ENCODE results near the gene PRADC1.
A peak's percentile ranks its signal among the peaks of the same experiment; 100 is the strongest.
"Not testable (repeated sequence)": the region's sequence is repeated elsewhere in the genome, so short reads cannot be mapped to it uniquely, and the experiment has no call there.

PRADC1 gene

DNA sequence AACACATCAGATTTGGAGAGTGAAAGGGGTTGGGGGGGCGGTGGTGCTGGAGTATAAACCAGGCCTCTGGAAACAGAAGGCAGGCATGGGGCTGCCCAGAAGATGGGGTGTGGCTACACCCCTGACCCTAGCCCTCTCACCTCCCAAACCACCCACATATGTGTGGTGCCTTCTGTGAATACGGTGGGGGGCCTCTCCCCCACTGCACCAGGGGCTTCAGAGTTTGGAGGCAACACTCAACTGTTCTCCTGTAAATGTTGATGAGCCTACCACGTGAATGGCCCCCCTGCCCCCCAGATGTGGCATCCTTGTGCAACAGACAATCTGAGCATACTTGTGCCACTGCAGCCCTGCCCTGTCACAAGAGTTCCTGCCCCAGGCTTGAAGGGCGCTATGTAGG, 31.7 kb upstream of the PRADC1 start:
- H3K4me3 ChIP-seq (ENCODE audit: low read length), result no peak overlapping the region
- H3K4me1 ChIP-seq (ENCODE audit: insufficient read depth, low read length), result no peaks in the 10 kb centered on the region; the same call in 1 of the 2 replicates
- peaks cover 8% of the 10 kb centered on the region; the same call in 1 of the 2 replicates for H3K36me3 ChIP-seq (ENCODE audit: insufficient read depth, low read depth, low read length)
- H3K9me3 ChIP-seq (ENCODE audit: insufficient read depth, low read depth, low read length), result no peaks in the 10 kb centered on the region
- H3K27ac ChIP-seq (ENCODE audit: low read length), result no peak overlapping the region
- H3K9ac ChIP-seq (ENCODE audit: low read depth, low read length), result no peak overlapping the region
- peaks cover 33% of the 10 kb centered on the region for H3K27me3 ChIP-seq (ENCODE audit: insufficient read depth, low read length)

DNA sequence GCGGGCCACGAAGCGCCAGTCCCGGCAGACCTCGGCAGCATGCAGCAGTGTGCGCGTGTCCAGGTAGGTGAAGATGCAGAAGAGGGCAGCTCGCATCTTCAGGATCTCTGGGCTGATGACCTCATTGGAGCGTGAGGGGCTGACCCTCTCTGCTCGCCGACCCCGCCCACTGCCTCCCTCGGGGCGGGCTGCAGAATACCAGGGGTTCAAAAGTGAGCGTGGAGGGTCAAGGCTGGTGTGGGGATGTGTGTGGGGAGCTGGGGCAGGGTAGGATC, 31.2 kb upstream of the PRADC1 start:
- Histone ChIP-seq H3K9me3 (ENCODE audit: insufficient read depth, low read depth, low read length) (no peaks in the 10 kb centered on the region), H3K9ac (ENCODE audit: low read depth, low read length) (no peak overlapping the region), H3K27me3 (ENCODE audit: insufficient read depth, low read length) (peaks cover 27% of the 10 kb centered on the region), H3K4me1 (ENCODE audit: insufficient read depth, low read length) (no peaks in the 10 kb centered on the region; the same call in 1 of the 2 replicates), H3K4me3 (ENCODE audit: low read length) (no peak overlapping the region), H3K27ac (ENCODE audit: low read length) (no peak overlapping the region), H3K36me3 (ENCODE audit: insufficient read depth, low read depth, low read length) (peaks cover 12% of the 10 kb centered on the region; the same call in 1 of the 2 replicates)

DNA sequence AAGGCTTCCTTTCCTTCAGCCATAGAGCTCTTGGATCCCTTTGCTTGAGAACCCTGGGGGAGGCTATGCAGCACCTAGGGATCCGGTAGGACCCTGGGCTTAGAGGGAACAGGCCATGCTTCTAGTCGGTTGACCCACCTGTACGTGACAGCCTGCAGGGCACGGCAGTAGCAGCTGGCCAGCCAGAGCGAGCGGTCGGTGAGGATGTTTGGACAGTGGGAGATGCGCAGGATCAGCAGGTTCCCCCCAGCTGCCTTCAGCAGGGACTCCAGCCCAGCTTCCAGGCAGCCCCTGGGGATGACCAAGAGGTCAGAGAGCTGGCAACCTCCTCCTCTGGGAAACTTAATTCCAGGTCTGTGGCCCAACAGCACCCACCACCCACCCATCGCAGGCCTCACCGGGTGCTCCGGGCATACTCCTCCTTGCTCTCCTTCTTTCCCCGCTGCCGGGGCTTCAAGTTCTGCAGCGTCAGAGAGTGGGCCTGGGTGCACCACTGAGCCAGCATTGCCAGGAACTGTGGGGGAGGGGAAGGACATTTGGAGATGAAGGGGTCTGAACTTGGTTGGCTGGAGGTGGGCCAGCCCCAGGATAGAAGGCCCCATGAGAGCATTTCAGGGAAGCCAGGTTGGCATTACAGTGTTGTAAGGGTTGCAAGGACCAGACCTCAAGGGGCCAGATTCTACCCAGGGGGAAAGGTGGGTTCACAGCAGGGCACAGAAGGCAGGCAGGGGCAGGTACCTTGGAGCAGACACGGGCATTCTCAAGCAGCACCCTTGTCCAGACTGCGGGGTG, 30.7 kb upstream of the PRADC1 start:
- H3K4me1 ChIP-seq (ENCODE audit: insufficient read depth, low read length), result no peaks in the 10 kb centered on the region; the same call in 1 of the 2 replicates
- peaks cover 12% of the 10 kb centered on the region; the same call in 1 of the 2 replicates for H3K36me3 ChIP-seq (ENCODE audit: insufficient read depth, low read depth, low read length)
- H3K27me3 ChIP-seq (ENCODE audit: insufficient read depth, low read length), result peaks cover 22% of the 10 kb centered on the region
- no peak overlapping the region for H3K9ac ChIP-seq (ENCODE audit: low read depth, low read length)
- no peak overlapping the region for H3K4me3 ChIP-seq (ENCODE audit: low read length)
- H3K9me3 ChIP-seq (ENCODE audit: insufficient read depth, low read depth, low read length), result no peaks in the 10 kb centered on the region
- H3K27ac ChIP-seq (ENCODE audit: low read length), result no peak overlapping the region

DNA sequence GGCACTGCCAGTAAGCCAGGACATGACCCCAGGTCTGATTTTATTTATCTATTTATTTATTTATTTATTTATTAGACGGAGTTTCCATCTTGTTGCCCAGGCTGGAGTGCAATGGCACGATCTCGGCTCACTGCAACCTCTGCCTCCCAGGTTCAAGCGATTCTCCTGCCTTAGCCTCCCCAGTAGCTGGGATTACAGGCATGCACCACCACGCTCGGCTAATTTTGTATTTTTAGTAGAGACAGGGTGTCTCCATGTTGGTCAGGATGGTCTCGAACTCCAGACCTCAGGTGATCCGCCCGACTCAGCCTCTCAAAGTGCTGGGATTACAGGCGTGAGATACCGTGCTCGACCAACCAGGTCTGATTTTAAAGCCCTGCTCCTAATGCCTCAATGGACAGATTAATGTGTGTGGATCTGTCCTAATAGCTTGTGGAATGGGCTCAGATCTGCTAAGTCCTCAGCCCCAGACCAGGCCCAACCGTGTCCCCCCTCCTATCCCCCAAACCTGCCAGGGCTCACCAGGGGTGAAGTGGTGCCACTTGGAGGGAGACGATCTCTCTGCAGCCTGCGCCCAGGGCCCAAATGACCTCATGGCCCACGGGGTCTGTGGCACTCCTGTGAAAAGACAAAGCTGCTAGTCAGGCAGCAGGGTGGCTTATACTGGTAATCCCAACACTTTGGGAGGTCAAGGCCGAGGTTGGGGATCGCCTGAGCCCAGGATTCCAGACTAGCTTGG, 29.8 kb upstream of the PRADC1 start:
- H3K4me1 ChIP-seq (ENCODE audit: insufficient read depth, low read length); H3K27ac ChIP-seq (ENCODE audit: low read length); H3K4me3 ChIP-seq (ENCODE audit: low read length); H3K9me3 ChIP-seq (ENCODE audit: insufficient read depth, low read depth, low read length); H3K9ac ChIP-seq (ENCODE audit: low read depth, low read length): not testable (repeated sequence)
- H3K27me3 ChIP-seq (ENCODE audit: insufficient read depth, low read length), result peaks cover 13% of the 10 kb centered on the region
- H3K36me3 ChIP-seq (ENCODE audit: insufficient read depth, low read depth, low read length), result peaks cover 17% of the 10 kb centered on the region; the same call in 1 of the 2 replicates

DNA sequence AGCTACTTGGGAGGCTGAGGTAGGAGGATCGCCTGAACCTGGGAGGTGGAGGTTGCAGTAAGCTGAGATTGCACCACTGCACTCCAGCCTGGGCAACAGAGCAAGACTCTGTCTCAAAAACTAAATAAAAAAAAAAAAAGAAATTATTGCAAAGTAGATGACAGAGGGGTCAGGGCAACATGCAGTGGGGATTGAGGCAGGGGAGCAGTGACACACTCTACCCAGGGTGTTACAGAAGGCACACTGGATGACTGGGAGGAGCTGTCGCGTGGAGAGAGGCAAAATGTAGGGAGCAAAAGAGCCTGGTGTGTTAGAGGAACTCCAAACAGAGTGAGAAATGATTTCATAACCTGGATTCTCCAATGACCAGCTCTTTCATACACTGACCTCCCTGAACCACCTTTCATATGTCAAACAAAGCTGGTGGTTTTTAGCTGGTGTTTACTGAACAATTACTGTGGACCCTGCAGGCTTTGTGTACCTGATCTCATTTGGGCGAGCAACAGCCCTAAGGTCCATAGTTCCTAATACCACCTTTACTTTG, 29.1 kb upstream of the PRADC1 start:
- Histone ChIP-seq H3K27me3 (ENCODE audit: insufficient read depth, low read length) (peaks cover 7% of the 10 kb centered on the region), H3K36me3 (ENCODE audit: insufficient read depth, low read depth, low read length) (peaks cover 17% of the 10 kb centered on the region; the same call in 1 of the 2 replicates), H3K9me3 (ENCODE audit: insufficient read depth, low read depth, low read length) (no peaks in the 10 kb centered on the region)

DNA sequence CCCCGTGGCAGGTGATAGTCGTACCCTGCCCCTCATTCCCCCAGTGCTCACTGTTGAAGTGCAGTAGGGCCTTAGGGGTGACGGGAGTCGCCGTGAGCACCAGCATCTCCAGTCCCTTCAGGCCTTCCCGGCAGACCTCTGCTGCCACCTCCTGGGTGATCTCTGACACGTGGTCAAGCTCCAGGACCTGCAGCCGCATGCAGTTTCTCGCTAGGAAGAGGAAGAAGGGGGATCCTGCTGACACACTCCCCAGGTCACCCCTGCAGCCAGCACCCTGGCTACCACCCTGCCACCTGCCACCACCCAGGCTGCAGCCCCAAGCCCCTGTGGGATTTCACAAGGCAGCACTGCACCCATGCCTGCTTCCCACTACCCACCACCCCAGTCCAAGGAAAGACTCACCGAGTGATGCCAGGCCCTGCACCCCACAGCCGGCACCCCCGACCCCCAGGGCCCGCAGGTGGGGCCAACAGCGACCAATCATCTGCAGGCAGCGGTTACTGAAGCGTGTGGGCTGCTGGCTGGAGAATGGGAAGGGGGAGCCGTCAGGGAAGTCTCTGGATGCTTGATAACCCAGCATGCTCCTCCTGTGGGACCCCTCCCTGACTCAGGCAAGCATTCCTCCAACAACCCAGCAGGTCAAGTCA, 27.4 kb upstream of the PRADC1 start:
- H3K27ac ChIP-seq (ENCODE audit: low read length), result no peak overlapping the region
- no peaks in the 10 kb centered on the region for H3K27me3 ChIP-seq (ENCODE audit: insufficient read depth, low read length)
- peak overlapping the region; percentile 32; the same call in 1 of the 2 replicates for H3K9ac ChIP-seq (ENCODE audit: low read depth, low read length)
- H3K4me3 ChIP-seq (ENCODE audit: low read length), result no peak overlapping the region
- H3K36me3 ChIP-seq (ENCODE audit: insufficient read depth, low read depth, low read length), result peaks cover 17% of the 10 kb centered on the region; the same call in 1 of the 2 replicates
- no peaks in the 10 kb centered on the region; the same call in 1 of the 2 replicates for H3K4me1 ChIP-seq (ENCODE audit: insufficient read depth, low read length)
- no peaks in the 10 kb centered on the region for H3K9me3 ChIP-seq (ENCODE audit: insufficient read depth, low read depth, low read length)

More for the DNA sequence above, 29.1 kb upstream of the PRADC1 start:
- no peak overlapping the region for H3K9ac ChIP-seq (ENCODE audit: low read depth, low read length)
- H3K4me3 ChIP-seq (ENCODE audit: low read length), result no peak overlapping the region
- no peaks in the 10 kb centered on the region; the same call in 1 of the 2 replicates for H3K4me1 ChIP-seq (ENCODE audit: insufficient read depth, low read length)
- no peak overlapping the region for H3K27ac ChIP-seq (ENCODE audit: low read length)

DNA sequence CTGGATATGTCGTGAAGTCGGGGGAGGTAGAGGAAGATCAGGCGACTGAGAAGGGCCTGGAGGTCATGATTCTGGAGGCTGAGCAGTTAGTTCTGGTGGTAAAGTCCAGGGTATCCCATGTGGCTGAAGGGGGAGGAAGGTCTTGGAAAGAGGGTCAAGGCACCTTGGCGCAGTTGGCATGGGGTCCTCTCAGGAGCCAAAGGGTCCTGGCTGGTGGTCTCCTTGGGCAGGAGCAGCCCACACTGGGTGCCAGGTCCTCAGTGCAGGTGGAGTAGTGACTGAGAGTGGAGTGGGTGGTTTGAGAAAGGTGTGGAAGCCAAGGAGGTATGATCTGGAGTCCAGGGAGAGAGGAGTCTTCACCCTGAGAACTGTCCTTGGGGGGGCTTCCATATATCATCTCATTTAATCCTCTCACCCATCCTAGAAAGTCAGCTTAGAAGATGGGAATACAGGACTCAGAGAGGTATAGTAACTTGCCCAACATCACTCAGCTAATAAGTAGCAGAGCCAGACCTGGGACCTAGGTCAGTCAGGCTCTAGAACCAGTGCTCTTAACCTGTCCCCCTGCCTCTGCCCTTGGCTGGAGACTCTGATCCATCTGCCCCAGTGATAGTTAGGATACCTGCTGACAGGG, 26.8 kb upstream of the PRADC1 start:
- Histone ChIP-seq H3K27ac (ENCODE audit: low read length) (no peak overlapping the region), H3K4me3 (ENCODE audit: low read length) (no peak overlapping the region), H3K4me1 (ENCODE audit: insufficient read depth, low read length) (no peaks in the 10 kb centered on the region; the same call in 1 of the 2 replicates), H3K9me3 (ENCODE audit: insufficient read depth, low read depth, low read length) (no peaks in the 10 kb centered on the region), H3K9ac (ENCODE audit: low read depth, low read length) (no peak overlapping the region), H3K27me3 (ENCODE audit: insufficient read depth, low read length) (no peaks in the 10 kb centered on the region), H3K36me3 (ENCODE audit: insufficient read depth, low read depth, low read length) (peaks cover 17% of the 10 kb centered on the region; the same call in 1 of the 2 replicates)

DNA sequence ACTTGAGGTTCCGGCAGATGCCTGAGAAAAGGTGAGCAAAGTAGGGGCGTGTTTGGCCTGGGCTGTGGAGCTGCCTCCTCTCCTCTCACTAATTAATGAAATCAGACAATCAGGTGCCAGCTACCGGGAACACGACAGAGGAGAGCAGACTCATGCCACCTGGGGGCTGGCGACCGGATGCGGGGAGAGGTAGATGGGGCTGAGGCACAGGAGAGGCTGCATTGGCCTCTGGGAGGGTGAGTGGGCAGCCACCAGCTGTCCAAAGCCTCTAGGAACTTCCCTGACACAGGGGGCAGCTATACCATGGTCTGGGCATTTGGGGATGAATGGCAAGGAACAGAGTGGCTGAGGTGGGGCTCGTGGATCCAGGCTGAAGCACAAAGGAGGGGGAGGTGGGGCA, 26.2 kb upstream of the PRADC1 start:
- Histone ChIP-seq H3K4me1 (ENCODE audit: insufficient read depth, low read length) (no peaks in the 10 kb centered on the region; the same call in 1 of the 2 replicates), H3K4me3 (ENCODE audit: low read length) (no peak overlapping the region), H3K36me3 (ENCODE audit: insufficient read depth, low read depth, low read length) (peaks cover 22% of the 10 kb centered on the region; the same call in 1 of the 2 replicates), H3K27ac (ENCODE audit: low read length) (no peak overlapping the region), H3K9me3 (ENCODE audit: insufficient read depth, low read depth, low read length) (no peaks in the 10 kb centered on the region), H3K27me3 (ENCODE audit: insufficient read depth, low read length) (no peaks in the 10 kb centered on the region), H3K9ac (ENCODE audit: low read depth, low read length) (no peak overlapping the region)

DNA sequence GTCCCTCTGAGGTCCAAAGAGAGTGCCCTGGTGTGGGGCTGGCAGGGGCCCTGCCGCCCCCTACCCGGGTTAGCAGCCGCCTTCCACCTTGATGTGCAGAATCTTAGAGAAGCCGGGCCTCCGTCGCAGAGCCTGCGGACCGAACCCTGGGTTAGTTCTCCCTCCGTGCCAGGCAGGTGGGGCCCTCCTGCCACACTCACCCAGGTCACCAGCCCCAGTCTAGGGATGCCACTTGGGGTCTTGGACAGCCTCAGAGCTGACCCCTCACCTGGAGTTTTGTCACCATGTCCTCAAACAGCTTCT, 25.8 kb upstream of the PRADC1 start:
- Histone ChIP-seq H3K27me3 (ENCODE audit: insufficient read depth, low read length) (no peaks in the 10 kb centered on the region), H3K36me3 (ENCODE audit: insufficient read depth, low read depth, low read length) (peaks cover 26% of the 10 kb centered on the region), H3K4me1 (ENCODE audit: insufficient read depth, low read length) (no peaks in the 10 kb centered on the region; the same call in 1 of the 2 replicates), H3K9ac (ENCODE audit: low read depth, low read length) (no peak overlapping the region), H3K9me3 (ENCODE audit: insufficient read depth, low read depth, low read length) (no peaks in the 10 kb centered on the region), H3K27ac (ENCODE audit: low read length) (no peak overlapping the region), H3K4me3 (ENCODE audit: low read length) (no peak overlapping the region)

DNA sequence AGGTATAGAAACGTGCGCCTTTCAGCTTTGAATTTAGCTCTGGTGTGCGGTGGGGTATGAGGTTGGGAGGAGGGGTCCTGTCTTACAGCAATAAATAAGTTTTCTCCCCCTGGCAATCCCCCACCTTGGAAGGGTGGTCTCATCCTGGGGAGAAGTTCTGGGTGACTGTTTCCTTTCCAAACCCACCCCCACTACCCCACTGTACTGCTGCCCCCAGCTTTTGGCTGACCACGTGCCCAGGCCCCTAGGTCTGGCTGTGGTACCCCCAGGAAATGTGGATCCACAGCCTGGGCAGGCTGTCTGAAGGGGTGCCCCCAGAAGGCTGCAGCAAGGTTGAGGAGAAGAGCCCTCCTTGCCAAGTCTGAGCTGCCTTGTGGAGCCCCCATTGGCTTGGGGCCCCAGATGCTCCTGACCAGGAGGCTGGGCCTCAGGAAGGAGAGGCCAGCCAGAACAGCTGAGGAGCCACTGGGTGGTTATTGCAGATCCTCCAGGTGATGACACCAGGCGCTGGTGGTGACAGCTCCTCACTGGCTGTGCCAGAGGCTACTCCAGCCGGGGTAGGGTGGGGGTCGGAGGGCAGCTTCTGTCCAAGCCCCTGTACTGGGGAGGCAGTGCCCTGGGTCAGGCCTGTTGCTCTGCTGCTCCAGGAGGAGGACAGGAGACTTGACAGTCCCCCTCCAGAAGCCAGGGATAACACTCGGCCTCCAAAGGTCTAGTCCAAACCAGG, 25.3 kb upstream of the PRADC1 start:
- H3K9me3 ChIP-seq (ENCODE audit: insufficient read depth, low read depth, low read length), result no peaks in the 10 kb centered on the region
- no peak overlapping the region for H3K9ac ChIP-seq (ENCODE audit: low read depth, low read length)
- H3K4me1 ChIP-seq (ENCODE audit: insufficient read depth, low read length), result no peaks in the 10 kb centered on the region; the same call in 1 of the 2 replicates
- H3K27ac ChIP-seq (ENCODE audit: low read length), result no peak overlapping the region
- H3K36me3 ChIP-seq (ENCODE audit: insufficient read depth, low read depth, low read length), result peaks cover 32% of the 10 kb centered on the region
- no peaks in the 10 kb centered on the region for H3K27me3 ChIP-seq (ENCODE audit: insufficient read depth, low read length)
- H3K4me3 ChIP-seq (ENCODE audit: low read length), result no peak overlapping the region
